Measurements from ENCODE around the gene DOCK1. TPM values are rescaled to one million over a fixed set of nuclear protein-coding genes. Genes with fewer than 3 reads are reported as not detected.

Gene DOCK1
- total RNA-seq, 1 experiment from 2014 or later = 40.0 TPM

- BruUV-seq (replicated peaks) = no TSS peak
- intact Hi-C loops (cut with micrococcal nuclease) = loop anchor here (5.0 to 10.0 kb wide), 2 partner anchors 112 to 136 kb away; partner anchors contain the start of gene DOCK1
- CTCF ChIA-PET = no interaction called here
Measured at GRCh38 chr10:127040756-127041155, 135.5 kb downstream of the DOCK1 start.

GRCh38 chr10:127041552-127041951 lies 136.3 kb downstream of the DOCK1 start:
- Mint-ChIP-seq H3K4me1 (ENCODE audit: insufficient read depth, unreplicated experiment) (peaks cover 16% of the 10 kb centered on the region), H3K4me3 (ENCODE audit: unreplicated experiment) (peak overlapping the region; percentile 6), H3K9me3 (ENCODE audit: unreplicated experiment) (no peaks in the 10 kb centered on the region), H3K36me3 (ENCODE audit: insufficient read depth, unreplicated experiment) (peaks cover 83% of the 10 kb centered on the region), H3K27ac (ENCODE audit: low read depth, unreplicated experiment) (peak overlapping the region; percentile 21), H3K27me3 (ENCODE audit: insufficient read depth, unreplicated experiment) (no peaks in the 10 kb centered on the region)
- ChIA-PET POLR2A (interaction anchor here (0.7 kb wide), 1 partner anchor 188 kb away, joined by 3 read pairs; no protein-coding TSS in a partner anchor), CTCF (no interaction called here)
- TF ChIP-seq CTCF (IDR thresholded peaks at IDR 0.05; ENCODE audit: unreplicated experiment) = no peak
- BruUV-seq (replicated peaks) = no TSS peak
- peak; percentile 85 for DNase-seq (ENCODE audit: unreplicated experiment)
- intact Hi-C loops (cut with micrococcal nuclease) = loop anchor here (5.0 to 10.0 kb wide), 2 partner anchors 111 to 137 kb away; partner anchors contain the start of gene DOCK1

More at GRCh38 chr10:127040756-127041155, 135.5 kb downstream of the DOCK1 start:
- POLR2A ChIA-PET = no interaction called here
- peak overlapping the region; percentile 21 for H3K27ac Mint-ChIP-seq (ENCODE audit: low read depth, unreplicated experiment)
- peaks cover 16% of the 10 kb centered on the region for H3K4me1 Mint-ChIP-seq (ENCODE audit: insufficient read depth, unreplicated experiment)
- peaks cover 79% of the 10 kb centered on the region for H3K36me3 Mint-ChIP-seq (ENCODE audit: insufficient read depth, unreplicated experiment)
- H3K9me3 Mint-ChIP-seq (ENCODE audit: unreplicated experiment) = no peaks in the 10 kb centered on the region
- no peak overlapping the region for H3K4me3 Mint-ChIP-seq (ENCODE audit: unreplicated experiment)
- TF ChIP-seq CTCF (IDR thresholded peaks at IDR 0.05; ENCODE audit: unreplicated experiment) = no peak
- DNase-seq (ENCODE audit: unreplicated experiment) = peak; percentile 9
- H3K27me3 Mint-ChIP-seq (ENCODE audit: insufficient read depth, unreplicated experiment) = no peaks in the 10 kb centered on the region

GRCh38 chr10:127043301-127043700 lies 138.1 kb downstream of the DOCK1 start:
- no peaks in the 10 kb centered on the region for H3K9me3 Mint-ChIP-seq (ENCODE audit: unreplicated experiment)
- H3K4me3 Mint-ChIP-seq (ENCODE audit: unreplicated experiment) = no peak overlapping the region
- no TSS peak for BruUV-seq (replicated peaks)
- intact Hi-C loops (cut with micrococcal nuclease) = loop anchor here (5.0 to 10.0 kb wide), 2 partner anchors 109 to 138 kb away; partner anchors contain the start of gene DOCK1
- peaks cover 16% of the 10 kb centered on the region for H3K4me1 Mint-ChIP-seq (ENCODE audit: insufficient read depth, unreplicated experiment)
- H3K27me3 Mint-ChIP-seq (ENCODE audit: insufficient read depth, unreplicated experiment) = no peaks in the 10 kb centered on the region
- no peak overlapping the region for H3K27ac Mint-ChIP-seq (ENCODE audit: low read depth, unreplicated experiment)
- ChIA-PET CTCF (interaction anchor here (0.6 kb wide), 1 partner anchor 270 kb away, joined by 3 read pairs; no protein-coding TSS in a partner anchor), POLR2A (interaction anchor here (0.6 kb wide), 1 partner anchor 15 kb away, joined by 3 read pairs; no protein-coding TSS in a partner anchor)
- peaks cover 70% of the 10 kb centered on the region for H3K36me3 Mint-ChIP-seq (ENCODE audit: insufficient read depth, unreplicated experiment)
- no peak for TF ChIP-seq CTCF (IDR thresholded peaks at IDR 0.05; ENCODE audit: unreplicated experiment)
- no peak for DNase-seq (ENCODE audit: unreplicated experiment)

GRCh38 chr10:127044186-127044585 lies 139.0 kb downstream of the DOCK1 start:
- peaks cover 61% of the 10 kb centered on the region for H3K36me3 Mint-ChIP-seq (ENCODE audit: insufficient read depth, unreplicated experiment)
- DNase-seq (ENCODE audit: unreplicated experiment) = no peak
- peaks cover 16% of the 10 kb centered on the region for H3K4me1 Mint-ChIP-seq (ENCODE audit: insufficient read depth, unreplicated experiment)
- intact Hi-C loops (cut with micrococcal nuclease) = loop anchor here (5.0 to 10.0 kb wide), 2 partner anchors 108 to 139 kb away; partner anchors contain the start of gene DOCK1
- BruUV-seq (replicated peaks) = no TSS peak
- H3K9me3 Mint-ChIP-seq (ENCODE audit: unreplicated experiment) = no peaks in the 10 kb centered on the region
- H3K27me3 Mint-ChIP-seq (ENCODE audit: insufficient read depth, unreplicated experiment) = no peaks in the 10 kb centered on the region
- POLR2A ChIA-PET = interaction anchor here (0.5 kb wide), 1 partner anchor 8 kb away, joined by 3 read pairs; no protein-coding TSS in a partner anchor
- TF ChIP-seq CTCF (IDR thresholded peaks at IDR 0.05; ENCODE audit: unreplicated experiment) = no peak
- H3K4me3 Mint-ChIP-seq (ENCODE audit: unreplicated experiment) = no peak overlapping the region
- CTCF ChIA-PET = interaction anchor here (0.6 kb wide), 1 partner anchor 269 kb away, joined by 3 read pairs; no protein-coding TSS in a partner anchor
- no peak overlapping the region for H3K27ac Mint-ChIP-seq (ENCODE audit: low read depth, unreplicated experiment)
